IPS DF 6.9 (cell line): ENCODE data around the gene OBP2A.
"Not testable (repeated sequence)": the region's sequence is repeated elsewhere in the genome, so short reads cannot be mapped to it uniquely, and the experiment has no call there.

Experiments
- DNase-seq: peaks from one replicate; pipeline ENCODE4 v3.0.0-alpha.2; 2013; ENCODE audit warnings: low read depth, low spot score
- H3K27ac ChIP-seq: one replicate; pipeline ENCODE4 v1.5.1; 2013; ENCODE audit warnings: low read length, control low read depth
- H3K27me3 ChIP-seq: 2 replicates; pipeline ENCODE4 v1.6.1; 2013; ENCODE audit warnings: mild to moderate bottlenecking, low read length; ENCODE audit not compliant: control insufficient read depth, insufficient read depth
- H3K36me3 ChIP-seq: 2 replicates; pipeline ENCODE4 v1.6.1; 2013; ENCODE audit warnings: low read length; ENCODE audit not compliant: control insufficient read depth, insufficient read depth
- H3K4me1 ChIP-seq: 2 replicates; pipeline ENCODE4 v1.6.1; 2013; ENCODE audit warnings: low read length; ENCODE audit not compliant: control insufficient read depth, insufficient read depth
- H3K4me3 ChIP-seq: 2 replicates; pipeline ENCODE4 v1.5.1; 2013; ENCODE audit warnings: mild to moderate bottlenecking, low read length
- H3K9me3 ChIP-seq: 2 replicates; pipeline ENCODE4 v1.6.1; 2013; ENCODE audit warnings: low read length, inconsistent platforms; ENCODE audit not compliant: control insufficient read depth, insufficient read depth
- WGBS: extraction: QIAGEN DNeasy Blood & Tissue Kit; methylation state at CpG from one replicate; pipeline ENCODE4 v1.1.7; 2013; ENCODE audit warnings: mixed read lengths, missing lambda C conversion rate; ENCODE audit not compliant: insufficient read length, insufficient coverage; 5-methylcytosine and 5-hydroxymethylcytosine counted together

OBP2A gene

GRCh38 chr9:135512904-135513303, 33.0 kb upstream of the OBP2A start:
- no peak overlapping the region for H3K27ac ChIP-seq
- H3K4me1 ChIP-seq = no peaks in the 10 kb centered on the region
- DNase-seq = no peak
- H3K36me3 ChIP-seq = no peaks in the 10 kb centered on the region
- WGBS = no CpG with 5 or more reads among the region's 7 CpGs
- H3K27me3 ChIP-seq = no peaks in the 10 kb centered on the region
- H3K4me3 ChIP-seq = no peak overlapping the region
- no peaks in the 10 kb centered on the region for H3K9me3 ChIP-seq

- Histone ChIP-seq H3K4me3 (no peak overlapping the region), H3K27ac (no peak overlapping the region), H3K9me3 (no peaks in the 10 kb centered on the region), H3K27me3 (no peaks in the 10 kb centered on the region), H3K36me3 (no peaks in the 10 kb centered on the region), H3K4me1 (no peaks in the 10 kb centered on the region)
- no peak for DNase-seq
- WGBS = no CpG with 5 or more reads among the region's 19 CpGs
Measured at GRCh38 chr9:135513351-135513846, 32.5 kb upstream of the OBP2A start.

- H3K27me3 ChIP-seq, H3K4me3 ChIP-seq: not testable (repeated sequence)
Measured at GRCh38 chr9:135513906-135514305, 32.0 kb upstream of the OBP2A start.

GRCh38 chr9:135514342-135515082, 31.4 kb upstream of the OBP2A start:
- WGBS = no CpG with 5 or more reads among the region's 17 CpGs
- Histone ChIP-seq H3K36me3 (no peaks in the 10 kb centered on the region), H3K27me3 (no peaks in the 10 kb centered on the region), H3K9me3 (no peaks in the 10 kb centered on the region), H3K4me3 (no peak overlapping the region), H3K4me1 (no peaks in the 10 kb centered on the region), H3K27ac (no peak overlapping the region)
- DNase-seq = no peak

More at GRCh38 chr9:135513906-135514305, 32.0 kb upstream of the OBP2A start:
- DNase-seq, H3K4me1 ChIP-seq, H3K9me3 ChIP-seq, H3K36me3 ChIP-seq, H3K27ac ChIP-seq: not testable (repeated sequence)
- no CpG with 5 or more reads among the region's 9 CpGs for WGBS

- Histone ChIP-seq H3K4me1 (no peaks in the 10 kb centered on the region), H3K27ac (no peak overlapping the region), H3K27me3 (no peaks in the 10 kb centered on the region), H3K4me3 (no peak overlapping the region), H3K36me3 (no peaks in the 10 kb centered on the region), H3K9me3 (no peaks in the 10 kb centered on the region)
- DNase-seq = no peak
- no CpG with 5 or more reads among the region's 31 CpGs for WGBS
Measured at GRCh38 chr9:135515083-135515951, 30.6 kb upstream of the OBP2A start.

GRCh38 chr9:135516132-135516860, 29.6 kb upstream of the OBP2A start:
- no peak for DNase-seq
- H3K36me3 ChIP-seq = no peaks in the 10 kb centered on the region
- no peaks in the 10 kb centered on the region for H3K9me3 ChIP-seq

GRCh38 chr9:135517407-135517822, 28.5 kb upstream of the OBP2A start:
- H3K36me3 ChIP-seq = no peaks in the 10 kb centered on the region
- H3K27ac ChIP-seq = no peak overlapping the region
- H3K27me3 ChIP-seq = no peaks in the 10 kb centered on the region
- H3K4me1 ChIP-seq = no peaks in the 10 kb centered on the region
- no peak for DNase-seq
- no CpG with 5 or more reads among the region's 24 CpGs for WGBS
- H3K9me3 ChIP-seq = no peaks in the 10 kb centered on the region
- no peak overlapping the region for H3K4me3 ChIP-seq

More at GRCh38 chr9:135516132-135516860, 29.6 kb upstream of the OBP2A start:
- no peak overlapping the region for H3K4me3 ChIP-seq
- H3K27me3 ChIP-seq = no peaks in the 10 kb centered on the region
- H3K27ac ChIP-seq = no peak overlapping the region
- H3K4me1 ChIP-seq = no peaks in the 10 kb centered on the region
- whole genome bisulfite sequencing = no CpG with 5 or more reads among the region's 25 CpGs

- H3K9me3 ChIP-seq = no peaks in the 10 kb centered on the region
- no peaks in the 10 kb centered on the region for H3K4me1 ChIP-seq
- no peaks in the 10 kb centered on the region for H3K36me3 ChIP-seq
- no peaks in the 10 kb centered on the region for H3K27me3 ChIP-seq
- no peak for DNase-seq
- no CpG with 5 or more reads among the region's 10 CpGs for WGBS
- H3K4me3 ChIP-seq = no peak overlapping the region
- no peak overlapping the region for H3K27ac ChIP-seq
Measured at GRCh38 chr9:135519179-135519971, 26.6 kb upstream of the OBP2A start.

- Histone ChIP-seq H3K4me3 (no peak within 1 kb of the TSS), H3K36me3 (no peaks in the 10 kb centered on the region), H3K27me3 (no peaks in the 10 kb centered on the region), H3K9me3 (no peaks in the 10 kb centered on the region), H3K4me1 (no peaks in the 10 kb centered on the region), H3K27ac (no peak within 1 kb of the TSS)
- DNase-seq = no peak
- WGBS = no CpG with 5 or more reads among the region's 18 CpGs
Measured at GRCh38 chr9:135520916-135521607, 24.9 kb upstream of the OBP2A start, which contains the start of gene LCN1. LCN1 (plus strand) TSS chr9:135521440; CDS start chr9:135521498, 58 bp downstream.
